CD4-positive, alpha-beta T cell (primary cell): ENCODE measurements around the gene FHOD3. TPM values are rescaled to one million over a fixed set of nuclear protein-coding genes. Genes with fewer than 3 reads are reported as not detected.

Source experiments
- ATAC-seq: fragments of 200-7000 bp; cut with Tn5 transposase; one replicate; pipeline ENCODE4 v1.10.0; 2022; ENCODE audit warnings: mild to moderate bottlenecking; ENCODE audit not compliant: poor library complexity
- CTCF ChIA-PET: fragments of 350-600 bp; sonication (Branson Sonifier 250); formaldehyde crosslinking; loops from one replicate; lab custom pipeline; 2021; ENCODE audit warnings: antibody characterized with exemption, inconsistent platforms; lab: Charles Lee
- POLR2A ChIA-PET: fragments of 350-600 bp; sonication (Branson Sonifier 250); formaldehyde crosslinking; loops from one replicate; lab custom pipeline; 2021; ENCODE audit warnings: antibody characterized with exemption, inconsistent platforms; lab: Charles Lee
- DNase-seq, 14 experiments: peaks; one replicate each; pipeline ENCODE4 v3.0.0-alpha.2; 2013 to 2020; ENCODE audit warnings: mixed read lengths in 2 of 14
- H3K27ac ChIP-seq, 2 donors: one replicate each; pipeline versions ENCODE4 v1.5.1 to v1.7.0; 2013; ENCODE audit warnings: low read length in 2 of 2, low read depth in 1 of 2, mild to moderate bottlenecking in 1 of 2
- H3K27me3 ChIP-seq, 2 experiments: 1 replicate in 1 of 2; 2 replicates in 1 of 2; pipeline versions ENCODE4 v1.6.1 to v1.7.0; 2013; ENCODE audit warnings: low read length in 2 of 2, control low read depth in 1 of 2, mild to moderate bottlenecking in 1 of 2, moderate library complexity in 1 of 2; ENCODE audit not compliant: insufficient read depth in 2 of 2, control insufficient read depth in 1 of 2
- H3K36me3 ChIP-seq: one replicate; pipeline ENCODE4 v1.6.1; 2013; ENCODE audit warnings: low read length, control low read depth; ENCODE audit not compliant: insufficient read depth
- H3K4me1 ChIP-seq: one replicate; pipeline ENCODE4 v1.6.1; 2013; ENCODE audit warnings: low read length, control low read depth; ENCODE audit not compliant: insufficient read depth
- H3K4me3 ChIP-seq: one replicate; pipeline ENCODE4 v1.5.1; 2013; ENCODE audit warnings: mild to moderate bottlenecking, low read length, moderate library complexity
- H3K9me3 ChIP-seq, 2 experiments: 1 replicate in 1 of 2; 2 replicates in 1 of 2; pipeline versions ENCODE4 v1.6.1 to v1.7.0; 2013; ENCODE audit warnings: low read length in 2 of 2, mild to moderate bottlenecking in 2 of 2, control low read depth in 1 of 2, moderate library complexity in 1 of 2; ENCODE audit not compliant: control insufficient read depth in 1 of 2, insufficient read depth in 1 of 2
- H3K27ac Mint-ChIP-seq: one replicate; pipeline ENCODE4 v1.8.0; 2020; ENCODE audit warnings: mixed read lengths
- H3K27me3 Mint-ChIP-seq: one replicate; pipeline ENCODE4 v1.8.0; 2021; ENCODE audit warnings: mixed read lengths
- H3K36me3 Mint-ChIP-seq: one replicate; pipeline ENCODE4 v1.8.0; 2021; ENCODE audit warnings: low read depth, mixed read lengths
- H3K4me1 Mint-ChIP-seq: one replicate; pipeline ENCODE4 v1.8.0; 2021; ENCODE audit warnings: low read depth, mixed read lengths
- H3K4me3 Mint-ChIP-seq: one replicate; pipeline ENCODE4 v1.8.0; 2020; ENCODE audit warnings: mild to moderate bottlenecking, mixed read lengths
- H3K9me3 Mint-ChIP-seq: one replicate; pipeline ENCODE4 v1.8.0; 2020; ENCODE audit warnings: mixed read lengths
- intact Hi-C, 2 experiments: fragments of 100-400 bp; cut with DNase I in 1 of 2; cut with micrococcal nuclease in 1 of 2; formaldehyde crosslinking; loops; one replicate each; pipeline versions ENCODE4 v1.15.1 to v1.9.0; 2023 to 2025; cut with DNase I, micrococcal nuclease
- total RNA-seq, 174 experiments: library from RNA in 2 of 174; stranded (reverse) in 2 of 174; gene quantifications; one replicate each; pipeline ENCODE4 v1.2.3 and lab custom pipeline; 2021 to 2026
- TF ChIP-seq, protein P1 (sequence below): fragments of 200-600 bp; IDR thresholded peaks from one replicate; pipeline ENCODE4 v1.8.0; 2022; ENCODE audit warnings: antibody characterized with exemption, mild to moderate bottlenecking

The FHOD3 gene
- total RNA-seq, 2 experiments from 2014 or later = not detected

DNA sequence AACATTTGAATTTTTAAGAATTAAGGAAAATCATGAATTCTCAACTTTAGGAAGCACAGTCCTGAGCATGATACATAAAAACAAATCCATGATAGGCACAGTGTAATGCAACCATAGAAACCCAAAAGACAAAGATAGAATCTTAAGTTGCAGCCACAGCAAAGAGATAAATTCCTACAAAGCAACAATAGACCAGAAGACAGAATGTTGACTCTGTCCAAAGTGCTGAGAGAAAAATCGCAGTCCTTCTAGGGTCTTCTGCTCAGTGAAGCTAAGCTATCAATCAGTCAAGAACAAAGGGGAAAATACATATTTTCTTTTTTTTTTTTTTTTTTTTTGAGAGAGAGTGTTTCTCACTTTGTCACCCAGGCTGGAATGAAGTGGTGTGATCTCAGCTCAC lies 22.0 kb upstream of the FHOD3 start:
- POLR2A ChIA-PET = no interaction called here
- DNase-seq = no peak

DNA sequence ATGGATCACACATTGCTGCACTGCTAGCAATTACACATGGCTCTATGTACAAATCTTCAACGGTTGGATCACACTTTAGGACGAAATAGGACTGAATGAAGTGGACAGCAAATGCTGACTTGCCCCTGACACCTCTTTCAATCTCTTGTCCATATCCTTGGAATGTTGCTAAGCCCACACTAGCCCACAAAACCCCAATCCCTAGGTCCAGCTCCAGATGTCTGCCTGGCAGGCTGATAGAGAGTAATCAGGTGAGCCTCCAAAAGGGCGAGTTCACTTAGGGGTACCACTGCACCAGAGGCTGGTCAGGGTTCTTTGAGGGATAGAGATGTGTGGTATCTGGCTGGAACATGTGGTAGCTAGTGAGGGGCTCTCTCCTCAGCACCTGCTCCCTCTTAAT lies 18.5 kb upstream of the FHOD3 start:
- intact Hi-C loops = no loop called here
- Histone ChIP-seq H3K36me3 (no peaks in the 10 kb centered on the region), H3K27ac (no peak overlapping the region), H3K27me3 (peaks cover 0 to 14% of the 10 kb centered on the region in 2 experiments), H3K4me3 (no peak overlapping the region), H3K9me3 (no peaks in the 10 kb centered on the region), H3K4me1 (no peaks in the 10 kb centered on the region)
- Mint-ChIP-seq H3K4me1 (no peaks in the 10 kb centered on the region), H3K27me3 (peaks cover 24% of the 10 kb centered on the region), H3K9me3 (no peaks in the 10 kb centered on the region), H3K4me3 (no peak overlapping the region), H3K27ac (no peak overlapping the region), H3K36me3 (no peaks in the 10 kb centered on the region)
- POLR2A ChIA-PET = no interaction called here
- CTCF ChIA-PET = interaction anchor here (1.3 kb wide), 1 partner anchor 183 kb away, joined by 4 read pairs; no protein-coding TSS in a partner anchor
- DNase-seq (no peak), ATAC-seq (no peak)
- TF ChIP-seq, protein P1, sequence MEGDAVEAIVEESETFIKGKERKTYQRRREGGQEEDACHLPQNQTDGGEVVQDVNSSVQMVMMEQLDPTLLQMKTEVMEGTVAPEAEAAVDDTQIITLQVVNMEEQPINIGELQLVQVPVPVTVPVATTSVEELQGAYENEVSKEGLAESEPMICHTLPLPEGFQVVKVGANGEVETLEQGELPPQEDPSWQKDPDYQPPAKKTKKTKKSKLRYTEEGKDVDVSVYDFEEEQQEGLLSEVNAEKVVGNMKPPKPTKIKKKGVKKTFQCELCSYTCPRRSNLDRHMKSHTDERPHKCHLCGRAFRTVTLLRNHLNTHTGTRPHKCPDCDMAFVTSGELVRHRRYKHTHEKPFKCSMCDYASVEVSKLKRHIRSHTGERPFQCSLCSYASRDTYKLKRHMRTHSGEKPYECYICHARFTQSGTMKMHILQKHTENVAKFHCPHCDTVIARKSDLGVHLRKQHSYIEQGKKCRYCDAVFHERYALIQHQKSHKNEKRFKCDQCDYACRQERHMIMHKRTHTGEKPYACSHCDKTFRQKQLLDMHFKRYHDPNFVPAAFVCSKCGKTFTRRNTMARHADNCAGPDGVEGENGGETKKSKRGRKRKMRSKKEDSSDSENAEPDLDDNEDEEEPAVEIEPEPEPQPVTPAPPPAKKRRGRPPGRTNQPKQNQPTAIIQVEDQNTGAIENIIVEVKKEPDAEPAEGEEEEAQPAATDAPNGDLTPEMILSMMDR = no peak

More for the DNA sequence above, 22.0 kb upstream of the FHOD3 start:
- Histone ChIP-seq H3K27me3 (peaks cover 0 to 6% of the 10 kb centered on the region in 2 experiments), H3K27ac (no peak overlapping the region), H3K36me3 (no peaks in the 10 kb centered on the region), H3K9me3 (no peaks in the 10 kb centered on the region), H3K4me3 (no peak overlapping the region), H3K4me1 (no peaks in the 10 kb centered on the region)
- intact Hi-C loops = no loop called here
- no peak overlapping the region for H3K4me3 Mint-ChIP-seq
- H3K36me3 Mint-ChIP-seq = no peaks in the 10 kb centered on the region
- peaks cover 28% of the 10 kb centered on the region for H3K27me3 Mint-ChIP-seq
- CTCF ChIA-PET = no interaction called here
- TF ChIP-seq, protein P1 = no peak
- no peaks in the 10 kb centered on the region for H3K9me3 Mint-ChIP-seq
- no peak overlapping the region for H3K27ac Mint-ChIP-seq
- ATAC-seq = no peak
- H3K4me1 Mint-ChIP-seq = no peaks in the 10 kb centered on the region

DNA sequence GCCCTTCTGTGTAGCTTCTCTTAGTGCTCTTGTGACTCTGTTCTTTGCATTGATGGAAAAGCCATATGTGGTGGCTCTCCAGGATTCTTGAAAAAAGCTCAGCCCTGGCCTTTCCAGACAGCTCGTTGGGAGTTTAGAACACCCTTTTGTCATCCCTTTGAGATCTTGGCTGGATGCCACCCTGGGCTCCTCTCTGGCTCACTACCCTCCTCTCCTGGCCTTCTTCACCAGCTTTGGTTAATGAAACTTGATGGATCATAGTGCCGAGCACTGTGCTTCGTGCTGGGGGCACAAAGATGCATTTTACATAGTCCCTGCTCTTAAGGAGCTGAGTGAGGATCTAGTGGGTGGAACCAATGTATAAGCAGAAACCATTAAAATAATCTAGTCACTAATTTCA lies 15.6 kb upstream of the FHOD3 start:
- H3K9me3 Mint-ChIP-seq = no peaks in the 10 kb centered on the region
- CTCF ChIA-PET = interaction anchor here (1.1 to 1.6 kb wide), 2 partner anchors 186 to 264 kb away, joined by 4 to 6 read pairs; no protein-coding TSS in a partner anchor
- Histone ChIP-seq H3K4me1 (no peaks in the 10 kb centered on the region), H3K27ac (no peak overlapping the region), H3K4me3 (no peak overlapping the region), H3K27me3 (peaks cover 0 to 14% of the 10 kb centered on the region in 2 experiments), H3K9me3 (no peaks in the 10 kb centered on the region), H3K36me3 (no peaks in the 10 kb centered on the region)
- ATAC-seq = no peak
- no peak for DNase-seq
- POLR2A ChIA-PET = no interaction called here
- H3K27me3 Mint-ChIP-seq = peaks cover 15% of the 10 kb centered on the region
- H3K36me3 Mint-ChIP-seq = no peaks in the 10 kb centered on the region
- no peaks in the 10 kb centered on the region for H3K4me1 Mint-ChIP-seq
- no peak overlapping the region for H3K4me3 Mint-ChIP-seq
- TF ChIP-seq, protein P1 = no peak
- intact Hi-C loops = loop anchor here in 1 of 2 experiments (5.0 to 10.0 kb wide), 3 partner anchors 687 to 897 kb away; no protein-coding TSS in a partner anchor
- no peak overlapping the region for H3K27ac Mint-ChIP-seq
